COLO668 (cell line): ENCODE data around the gene UBE2O.
A peak's percentile ranks its signal among the peaks of the same experiment; 100 is the strongest.

Source experiments
- DNase-seq: peaks from one replicate; lab custom pipeline; 2025; ENCODE audit not compliant: unreplicated experiment; lab: John Stamatoyannopoulos, UW

The UBE2O gene

DNA sequence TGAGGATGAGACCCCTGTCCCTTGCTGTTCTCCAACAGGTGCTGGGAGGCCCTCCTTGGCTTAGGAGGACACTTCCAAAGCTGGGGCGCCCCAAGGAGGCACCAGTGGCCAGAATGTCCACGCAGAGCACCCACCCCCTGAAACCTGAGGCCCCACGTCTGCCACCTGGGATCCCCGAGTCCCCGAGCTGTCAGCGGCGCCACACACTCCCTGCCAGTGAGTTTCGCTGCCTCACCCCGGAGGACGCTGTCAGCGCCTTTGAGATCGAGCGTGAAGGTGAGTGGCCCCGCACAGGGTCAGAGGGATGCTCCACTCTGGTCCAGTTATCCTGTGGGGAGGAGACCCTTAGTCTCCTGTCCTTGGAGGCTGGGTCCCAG lies 15.7 kb upstream of the UBE2O start:
- no peak for DNase-seq

DNA sequence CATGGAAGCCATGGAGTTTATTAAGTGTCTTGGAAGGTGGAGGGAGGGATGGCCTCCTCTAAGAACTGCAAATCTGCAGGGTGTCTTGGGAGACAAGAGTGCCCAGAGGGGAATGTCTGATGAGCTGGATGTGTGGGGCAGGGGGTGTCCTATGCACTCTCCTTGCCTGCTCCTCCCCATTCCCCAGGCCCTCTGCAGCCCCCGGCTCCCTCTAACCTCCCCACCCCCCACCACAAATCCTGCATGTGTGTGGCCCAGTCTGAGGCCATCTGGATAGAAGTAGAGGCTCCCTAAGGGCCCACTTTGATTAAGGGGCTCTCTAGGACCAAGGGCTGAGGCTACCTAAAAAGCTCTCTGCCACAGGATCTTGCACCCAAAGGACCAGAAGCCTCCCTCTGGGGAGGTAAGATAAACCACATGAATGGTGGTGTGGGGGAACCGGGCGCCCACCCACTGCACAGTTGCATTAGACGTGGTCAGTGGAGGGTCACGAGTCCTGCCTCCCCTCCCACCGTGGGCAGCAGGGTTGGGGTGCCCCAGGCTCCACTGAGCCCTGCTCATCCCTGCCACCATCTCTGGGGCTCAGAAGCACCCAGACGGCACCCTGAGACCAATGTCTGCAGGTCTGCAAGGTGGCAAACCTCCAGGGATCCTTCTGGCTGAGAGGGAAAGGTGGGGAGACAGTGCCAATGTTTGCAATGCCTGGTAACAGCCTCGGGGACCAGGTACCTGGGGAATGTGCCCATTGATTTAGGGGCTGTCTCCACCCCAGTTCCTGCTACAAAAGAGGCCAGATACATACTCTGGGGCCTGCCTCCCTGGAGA lies 15.1 kb upstream of the UBE2O start:
- DNase-seq, result no peak

DNA sequence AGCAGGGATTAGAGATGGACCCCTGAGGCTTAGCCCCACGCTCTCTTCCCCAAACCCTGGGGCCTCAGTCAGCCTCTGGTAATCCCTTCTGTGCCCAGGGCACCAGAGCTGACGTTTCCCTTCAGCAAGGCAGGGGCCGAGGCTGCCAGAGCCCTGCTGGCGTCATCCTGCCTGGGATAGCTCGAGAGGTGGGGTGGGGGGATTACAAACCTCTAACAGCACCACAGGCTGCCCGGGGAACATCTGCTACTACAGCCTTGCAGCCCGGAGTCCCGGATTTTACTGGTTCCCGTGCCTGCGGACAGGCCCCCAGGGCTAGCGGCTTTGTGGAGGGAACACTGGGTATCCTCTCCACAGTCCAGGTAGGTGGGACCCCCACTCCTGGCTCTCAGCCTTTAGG lies 14.4 kb upstream of the UBE2O start, which contains the start of gene AANAT:
Gene AANAT (plus strand): TSS at position 238 of the 400 bp plus-strand sequence. CDS start 1,144 bp downstream, outside the sequence.
- no peak for DNase-seq

DNA sequence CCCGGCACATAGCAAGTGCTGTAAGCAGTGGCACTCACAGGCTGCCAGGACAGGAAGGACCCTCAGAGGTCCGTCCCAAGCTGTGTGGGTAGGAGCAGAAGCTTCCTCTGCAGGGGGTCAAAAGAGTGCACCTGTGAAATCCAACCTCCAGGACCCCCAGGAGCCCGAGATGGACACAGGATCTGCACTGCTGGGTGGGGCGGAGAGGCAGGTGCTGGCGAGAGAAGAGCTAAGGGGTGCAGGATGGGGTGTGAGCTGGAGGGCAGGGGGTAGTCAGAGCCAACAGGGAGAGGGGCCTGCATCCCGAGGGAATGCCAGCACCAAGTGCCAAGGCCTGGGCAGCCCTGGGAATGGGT lies 13.8 kb upstream of the UBE2O start:
- DNase-seq, result no peak

DNA sequence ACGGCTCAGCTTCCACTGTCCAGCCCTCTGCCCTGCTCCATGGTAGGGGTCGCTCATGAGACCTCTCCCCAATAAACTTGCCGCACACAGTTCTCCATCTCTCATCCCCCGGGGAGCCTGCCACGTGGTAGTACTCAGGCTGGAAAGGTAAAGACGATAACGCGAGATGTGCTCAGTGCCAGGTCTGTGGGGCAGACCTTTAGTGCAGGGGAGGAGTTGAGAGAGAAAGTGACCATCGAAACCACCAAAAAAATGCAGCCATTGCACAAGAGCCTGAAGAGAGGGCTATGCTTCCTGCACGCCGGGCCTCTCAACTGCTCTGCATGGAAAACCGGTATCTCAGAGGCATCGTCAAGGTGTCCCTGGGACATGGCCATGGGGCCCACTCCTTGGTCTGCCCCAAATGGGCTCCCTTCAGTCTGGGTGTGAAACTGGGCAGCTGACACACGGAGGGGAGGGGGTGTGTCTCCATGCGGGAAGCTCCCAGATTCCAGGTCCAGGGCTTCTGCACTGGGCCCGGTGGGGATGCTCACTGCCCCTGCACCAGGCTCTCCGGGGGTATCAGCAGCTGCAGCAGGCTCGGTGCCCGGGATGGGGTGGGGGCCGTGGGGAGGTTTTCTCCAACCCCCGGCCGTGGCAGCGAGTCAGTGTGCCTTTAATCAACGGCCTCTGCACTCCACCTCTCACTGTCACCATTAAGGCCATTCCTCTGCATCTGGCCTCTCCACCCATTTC lies 9.8 kb upstream of the UBE2O start:
- no peak for DNase-seq

DNA sequence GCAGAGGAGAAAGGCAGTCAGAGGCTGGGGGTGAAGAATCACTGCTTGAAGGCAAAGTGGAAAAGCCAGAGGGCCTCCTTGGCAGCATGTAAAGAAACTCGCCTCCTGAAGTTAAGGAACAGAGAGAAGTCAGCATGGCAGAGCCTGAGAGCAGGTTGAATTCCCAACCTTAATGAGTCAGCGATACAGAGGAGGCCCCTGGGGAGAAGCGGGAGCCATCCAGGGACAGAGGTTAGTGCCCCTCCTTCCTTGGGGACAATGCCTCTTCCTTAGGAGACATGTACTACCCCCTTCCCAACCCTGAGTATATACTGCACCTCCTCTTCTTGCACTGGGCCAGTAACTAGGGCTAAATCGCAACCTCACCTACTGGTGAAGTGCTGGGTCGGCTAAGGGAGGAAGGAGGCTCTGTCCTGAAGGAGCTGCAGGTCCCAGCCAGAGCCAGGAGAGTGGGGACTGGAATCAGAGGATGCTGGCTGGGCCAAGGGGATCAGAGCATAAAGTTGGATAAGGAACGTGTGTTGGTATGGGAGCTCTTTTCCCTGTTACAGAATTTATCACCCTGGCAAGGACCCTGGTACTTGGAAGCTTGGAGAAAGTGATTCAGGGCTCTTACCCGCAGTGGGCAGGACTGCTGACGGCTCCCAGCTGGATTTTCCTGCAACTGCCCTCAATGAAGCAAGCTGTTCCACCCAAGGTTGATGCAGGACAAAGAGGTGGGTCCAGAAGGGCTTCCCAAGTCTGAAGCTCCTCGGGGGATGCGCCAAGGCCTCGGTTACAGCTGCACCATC lies 9.0 kb upstream of the UBE2O start:
- DNase-seq, result no peak

DNA sequence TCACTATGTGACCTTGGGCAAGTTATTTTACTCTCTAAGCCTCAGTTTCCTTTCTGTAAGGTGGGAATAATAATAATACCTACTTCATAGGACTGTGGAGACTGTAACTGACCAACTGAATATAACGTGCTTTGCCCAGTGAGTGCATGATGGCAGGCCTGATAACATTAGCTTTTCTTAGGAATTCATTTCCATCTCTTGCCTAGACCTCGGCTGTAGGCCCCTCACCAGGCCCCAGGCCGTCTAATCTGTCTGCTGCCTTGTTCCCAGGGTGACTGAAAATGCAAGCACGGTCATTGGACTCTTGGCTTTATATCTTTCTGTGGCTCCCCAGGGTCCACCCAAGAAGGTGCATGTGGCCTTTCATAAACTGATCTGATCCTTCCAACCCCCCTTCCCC lies 6.7 kb upstream of the UBE2O start:
- DNase-seq, result no peak

DNA sequence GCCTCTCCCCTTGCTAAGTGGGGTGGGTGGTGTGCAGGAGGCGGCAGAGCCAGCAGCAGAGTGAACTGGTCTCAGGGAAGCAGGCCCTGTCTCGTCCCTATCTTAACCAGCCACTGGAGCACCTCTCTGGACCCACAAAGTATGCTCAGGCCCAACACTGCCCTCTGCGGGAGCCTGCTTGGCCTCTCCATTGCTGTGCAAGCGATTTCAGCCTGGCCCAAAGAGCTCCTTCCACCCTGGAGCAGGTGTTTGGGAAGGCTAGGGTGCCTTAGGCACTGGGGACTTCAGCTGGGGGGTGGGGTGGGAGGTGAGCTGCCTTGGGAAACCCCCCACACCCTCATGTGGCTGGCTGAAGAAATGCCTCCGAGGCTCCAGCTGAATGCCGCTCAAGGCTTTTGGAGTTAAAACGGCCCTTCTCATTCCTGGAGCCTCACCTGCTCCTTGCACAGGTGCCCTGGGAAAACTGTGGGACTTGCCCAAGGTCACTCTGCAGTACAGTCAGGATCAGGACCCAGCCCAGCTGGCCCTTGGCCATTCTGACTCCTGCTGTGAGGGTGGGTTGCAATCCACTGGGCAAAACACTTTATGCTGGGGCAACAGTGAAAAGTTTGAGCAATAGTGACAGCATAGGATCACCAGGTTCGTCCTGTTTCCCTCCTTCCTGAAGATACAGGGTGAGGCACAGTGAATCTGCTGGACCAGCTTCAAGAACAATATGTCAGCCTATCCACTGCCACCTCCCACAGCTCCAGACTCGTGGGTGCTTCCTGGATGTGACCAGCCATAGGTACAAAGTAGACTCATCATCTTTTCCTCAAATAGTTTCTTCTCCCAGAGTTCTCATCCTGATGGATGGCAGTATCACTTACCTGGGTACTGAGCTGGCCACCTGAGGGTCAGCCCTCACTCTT lies 5.9 kb upstream of the UBE2O start:
- peak; percentile 47 for DNase-seq

DNA sequence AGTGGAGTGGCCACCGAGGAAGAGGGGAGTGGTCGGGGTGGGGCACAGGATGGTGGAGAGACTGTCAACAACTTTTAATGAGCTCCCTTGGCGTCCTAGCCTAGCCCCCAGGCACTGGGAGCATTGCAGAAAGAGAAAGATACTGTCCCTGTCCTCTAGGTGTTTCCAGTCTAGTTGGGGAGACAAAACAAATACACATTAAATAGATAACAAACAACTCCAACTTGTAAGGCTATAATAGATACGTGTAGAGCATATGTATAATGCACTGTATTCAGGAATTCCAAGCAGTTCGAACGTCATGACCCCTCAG lies 435 bp upstream of the UBE2O start:
- no peak for DNase-seq

DNA sequence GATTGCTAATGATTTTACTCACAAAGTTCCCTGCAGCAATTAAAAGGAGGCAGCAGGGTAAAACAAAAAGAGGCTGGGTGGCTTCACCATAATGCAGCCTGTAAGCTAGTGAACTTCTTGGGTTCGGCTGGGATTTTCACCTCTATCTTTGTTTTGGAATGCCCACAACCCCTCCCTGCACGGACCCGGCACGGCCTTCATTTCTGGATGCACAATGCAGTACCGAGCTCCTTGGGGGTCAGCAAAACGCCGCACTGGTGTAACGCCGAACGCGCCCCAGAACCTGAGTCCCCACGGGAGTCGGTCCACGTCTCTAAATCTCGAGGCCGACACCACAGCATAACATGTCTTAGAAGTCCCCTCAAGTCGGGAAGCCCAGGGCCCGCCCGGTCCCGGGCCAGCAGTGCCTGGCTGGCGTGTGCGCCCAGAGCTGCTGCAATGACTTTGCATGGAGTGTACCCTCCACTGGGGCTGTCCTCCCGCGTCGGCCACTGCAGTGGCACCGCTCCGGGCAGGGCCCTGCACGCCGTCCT lies 759 bp downstream of the UBE2O start:
- DNase-seq, result no peak

DNA sequence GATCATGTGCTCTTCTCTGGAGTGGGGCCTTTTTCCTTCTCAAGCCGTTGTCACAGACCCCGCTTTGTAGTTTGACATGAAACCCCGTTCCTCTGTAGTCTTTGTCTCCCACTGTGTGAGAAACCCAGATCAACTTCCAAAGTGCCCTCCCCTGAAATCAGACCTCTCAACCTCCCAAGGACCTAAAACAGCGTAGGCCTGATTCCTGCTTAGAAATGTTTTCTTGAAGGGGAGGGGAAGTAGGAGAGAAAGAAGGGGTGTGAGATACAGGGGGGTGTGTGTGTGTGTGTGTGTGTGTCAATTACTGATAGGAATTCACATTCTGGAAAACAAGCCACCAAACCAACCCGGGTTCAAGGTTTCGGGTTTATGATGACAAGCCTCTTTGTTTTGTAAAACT lies 1.4 kb downstream of the UBE2O start:
- no peak for DNase-seq

DNA sequence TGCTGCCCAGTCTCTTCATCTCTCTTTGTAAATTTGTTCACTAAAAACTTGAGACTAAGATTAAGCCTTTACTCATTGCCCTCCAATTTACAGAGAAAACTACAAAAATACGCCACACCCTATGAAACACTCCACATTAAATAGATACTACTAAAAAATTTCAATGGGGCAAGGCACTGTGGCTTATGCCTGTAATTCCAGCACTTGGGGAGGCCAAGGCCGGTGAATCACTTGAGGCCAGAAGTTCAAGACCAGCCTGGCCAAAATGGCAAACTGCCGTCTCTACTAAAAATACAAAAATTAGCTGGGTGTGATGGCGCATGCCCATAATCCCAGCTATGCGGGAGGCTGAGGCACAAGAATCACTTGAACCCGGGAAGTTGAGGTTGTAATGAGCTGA lies 3.8 kb downstream of the UBE2O start:
- no peak for DNase-seq

DNA sequence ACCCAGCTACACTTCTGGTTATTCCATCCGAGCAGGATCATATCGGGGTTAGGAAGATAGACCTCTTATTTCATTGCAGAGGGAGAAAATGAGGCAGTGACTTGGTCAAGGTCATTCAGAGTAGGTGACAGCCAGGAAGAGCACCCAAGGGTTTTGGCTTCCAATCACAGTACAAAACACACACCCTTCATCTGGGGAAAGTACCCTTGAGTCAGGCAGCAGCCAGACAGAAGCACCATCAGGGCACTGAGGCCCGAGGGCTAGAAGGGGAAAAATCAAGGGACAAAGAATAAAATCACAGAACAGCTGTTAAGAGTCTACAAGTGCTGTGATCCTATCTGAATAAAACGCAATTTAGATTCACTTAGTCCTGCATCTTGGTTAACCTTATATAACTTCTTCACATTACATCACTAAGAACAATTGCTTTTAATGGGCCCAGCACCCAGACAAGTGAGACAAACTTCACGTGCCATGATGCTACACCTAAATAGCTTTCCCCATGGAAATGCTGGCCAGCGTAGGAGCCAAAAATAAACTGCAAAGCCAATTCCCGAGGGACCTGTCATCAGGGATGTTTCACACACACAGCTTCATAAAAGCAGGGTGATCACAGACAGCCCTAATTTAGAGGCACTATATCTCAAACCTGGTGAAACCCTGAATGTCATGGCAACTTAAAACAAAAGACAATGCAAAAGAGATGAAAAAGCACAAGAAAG lies 4.9 kb downstream of the UBE2O start:
- DNase-seq, result no peak

DNA sequence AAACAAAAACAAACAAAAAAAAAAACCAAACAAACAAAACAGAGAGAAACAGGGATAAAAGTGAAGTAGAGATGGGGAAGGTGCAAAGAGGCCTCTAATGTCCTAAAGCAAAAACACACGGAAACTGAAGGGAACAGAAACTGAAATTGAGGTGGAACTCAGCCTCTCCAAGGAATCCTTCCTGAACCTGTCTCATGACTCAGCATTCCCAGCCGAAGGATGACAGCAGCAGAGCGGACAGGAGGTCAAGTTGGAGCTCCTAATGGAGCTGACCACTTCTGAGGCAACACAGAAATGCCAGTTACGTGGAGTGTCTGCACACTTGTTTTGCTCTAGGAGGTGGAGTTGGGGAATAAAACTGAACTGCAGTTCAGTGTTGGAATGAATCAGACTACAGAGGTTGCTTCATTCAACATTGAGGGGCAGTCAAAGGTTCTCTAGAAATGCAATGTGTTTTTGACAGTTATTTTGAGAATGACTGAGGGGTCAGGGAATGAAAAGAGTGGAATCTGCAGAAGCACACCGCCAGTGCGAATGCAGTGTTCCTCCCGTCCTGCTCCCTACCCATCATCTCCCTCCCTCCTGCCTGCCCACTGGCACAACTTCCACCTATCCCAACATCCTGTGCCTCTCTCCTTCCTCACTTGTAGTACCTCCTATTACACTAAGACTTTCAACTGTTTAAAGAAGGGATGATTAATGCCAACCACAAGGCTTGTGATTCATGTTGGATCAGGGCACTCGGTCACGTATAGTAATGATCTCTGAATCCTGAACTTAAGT lies 6.3 kb downstream of the UBE2O start:
- no peak for DNase-seq

DNA sequence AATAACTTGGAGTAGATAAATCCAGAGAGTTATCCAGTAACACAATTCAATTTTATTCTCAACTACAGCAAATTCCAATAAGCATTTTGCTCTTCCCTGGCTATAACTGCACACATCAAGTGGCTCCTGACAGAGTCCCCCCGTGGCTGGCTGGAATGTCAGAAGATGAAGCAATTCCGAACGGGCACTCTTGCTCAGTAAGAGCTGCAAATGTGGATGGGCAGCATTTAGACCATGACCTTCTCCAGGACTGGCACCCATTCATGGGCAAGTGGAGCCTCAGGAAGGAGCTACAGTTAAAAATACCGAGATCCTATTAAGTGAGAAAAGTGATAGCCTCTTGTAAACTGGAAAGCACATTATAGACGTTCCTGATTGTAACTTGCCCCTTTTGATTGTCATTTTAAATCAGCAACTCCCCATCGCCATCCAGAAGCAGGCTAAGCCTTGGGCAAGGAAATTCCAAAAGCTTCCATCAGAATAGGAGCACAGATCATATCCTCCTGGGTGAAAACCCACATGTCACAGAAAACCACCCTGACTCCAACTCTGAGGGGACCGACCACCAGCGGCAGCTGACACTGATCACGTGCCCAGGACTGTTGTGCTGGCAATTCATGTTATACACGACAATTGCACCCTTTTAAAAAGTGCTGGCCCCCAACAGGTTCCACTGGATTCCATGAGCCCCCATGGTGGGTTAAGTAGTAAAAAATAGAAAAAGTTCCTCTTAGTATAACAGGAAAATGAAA lies 7.1 kb downstream of the UBE2O start:
- DNase-seq, result no peak

DNA sequence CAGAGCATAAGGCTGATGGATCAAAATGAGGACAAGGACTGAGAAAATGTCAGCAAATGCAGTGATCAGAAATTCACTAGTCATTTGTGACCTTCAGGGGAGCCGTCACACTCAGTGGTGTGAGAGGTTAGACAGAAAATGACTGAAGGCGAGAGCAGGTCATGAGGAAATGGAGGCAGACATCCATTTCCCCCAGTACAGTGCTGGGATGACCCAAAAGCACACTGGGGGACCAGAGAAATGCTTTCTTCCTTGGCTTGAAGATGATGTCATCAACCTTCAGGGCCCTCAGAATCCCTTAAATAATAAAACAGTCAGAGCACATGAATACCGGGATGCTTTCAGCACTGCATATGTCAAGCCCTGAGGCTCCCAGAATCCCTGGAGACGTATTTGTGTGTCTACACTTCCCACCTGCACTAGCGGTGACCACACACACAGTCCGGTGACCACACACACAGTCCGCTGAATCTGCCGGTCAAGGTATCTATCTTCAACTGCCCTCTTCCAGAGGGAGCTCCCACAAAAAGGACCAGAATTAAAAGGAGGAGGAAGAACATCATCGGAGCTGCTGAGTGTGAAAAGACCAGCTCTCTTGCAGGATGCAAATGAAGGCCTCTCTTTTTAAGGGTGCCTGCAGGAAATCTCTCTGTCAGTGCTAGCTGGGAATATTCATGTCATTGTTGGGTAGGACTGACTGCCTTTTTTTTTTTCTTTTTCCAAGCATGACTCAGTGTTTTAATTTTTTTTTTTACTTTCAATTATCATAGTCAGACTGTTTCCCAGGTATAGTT lies 8.2 kb downstream of the UBE2O start:
- DNase-seq, result no peak
